LoVo (cell line): ENCODE results near the gene PCDH15.
"Not testable (repeated sequence)": the region's sequence is repeated elsewhere in the genome, so short reads cannot be mapped to it uniquely, and the experiment has no call there.

Experiments used
- DNase-seq: peaks from one replicate; pipeline ENCODE4 v3.0.0-alpha.2; 2016; ENCODE audit warnings: low spot score

PCDH15 gene

GRCh38 chr10:54554028-54554427 lies 247.0 kb downstream of the PCDH15 start:
- DNase-seq = no peak

- no peak for DNase-seq
Measured at GRCh38 chr10:54550016-54550415, 251.0 kb downstream of the PCDH15 start.

GRCh38 chr10:54531296-54531695 lies 269.7 kb downstream of the PCDH15 start:
- DNase-seq = no peak

- DNase-seq = no peak
Measured at GRCh38 chr10:54530299-54530698, 270.7 kb downstream of the PCDH15 start.

- no peak for DNase-seq
Measured at GRCh38 chr10:54525816-54526215, 275.2 kb downstream of the PCDH15 start.

GRCh38 chr10:54515244-54515643 lies 285.8 kb downstream of the PCDH15 start:
- not testable (repeated sequence) for DNase-seq

- DNase-seq = no peak
Measured at GRCh38 chr10:54503863-54504262, 297.2 kb downstream of the PCDH15 start.

- DNase-seq = no peak
Measured at GRCh38 chr10:54501929-54502328, 299.1 kb downstream of the PCDH15 start.

GRCh38 chr10:54496852-54497251 lies 304.2 kb downstream of the PCDH15 start:
- no peak for DNase-seq

GRCh38 chr10:54487743-54488142 lies 313.3 kb downstream of the PCDH15 start:
- DNase-seq = no peak

- DNase-seq = no peak
Measured at GRCh38 chr10:54485971-54486370, 315.1 kb downstream of the PCDH15 start.

GRCh38 chr10:54484186-54484585 lies 316.8 kb downstream of the PCDH15 start:
- DNase-seq = no peak

GRCh38 chr10:54478601-54479000 lies 322.4 kb downstream of the PCDH15 start:
- DNase-seq = no peak

- DNase-seq = no peak
Measured at GRCh38 chr10:54477738-54478137, 323.3 kb downstream of the PCDH15 start.

- DNase-seq = no peak
Measured at GRCh38 chr10:54470324-54470631, 330.8 kb downstream of the PCDH15 start.

- no peak for DNase-seq
Measured at GRCh38 chr10:54469587-54470323, 331.3 kb downstream of the PCDH15 start.

GRCh38 chr10:54454271-54454670 lies 346.8 kb downstream of the PCDH15 start:
- DNase-seq = no peak

GRCh38 chr10:54449056-54449455 lies 352.0 kb downstream of the PCDH15 start:
- DNase-seq = no peak

GRCh38 chr10:54444170-54444569 lies 356.9 kb downstream of the PCDH15 start:
- DNase-seq = no peak

GRCh38 chr10:54441275-54441674 lies 359.8 kb downstream of the PCDH15 start:
- no peak for DNase-seq

GRCh38 chr10:54434782-54435181 lies 366.2 kb downstream of the PCDH15 start:
- DNase-seq = no peak

- DNase-seq = no peak
Measured at GRCh38 chr10:54415483-54415882, 385.5 kb downstream of the PCDH15 start.

GRCh38 chr10:54402576-54402975 lies 398.5 kb downstream of the PCDH15 start:
- peak; percentile 6 for DNase-seq

- DNase-seq = no peak
Measured at GRCh38 chr10:54396031-54396430, 405.0 kb downstream of the PCDH15 start.
